Measurements from ENCODE around the gene NUTF2.

The NUTF2 gene

GRCh38 chr16:67868290-67868689 is 21.6 kb downstream of the NUTF2 start:
- H3K27me3 ChIP-seq (ENCODE audit: insufficient read depth, poor library complexity, severe bottlenecking) = no peaks in the 10 kb centered on the region
- no peak overlapping the region for H3K27ac ChIP-seq (ENCODE audit: poor library complexity, severe bottlenecking)
- DNase-seq (ENCODE audit: low spot score) (no peak), ATAC-seq (ENCODE audit: low read depth) (no peak)
- TF ChIP-seq CTCF (IDR thresholded peaks at IDR 0.05; ENCODE audit: poor library complexity, severe bottlenecking) = no peak
- H3K36me3 ChIP-seq (ENCODE audit: low read depth) = peaks cover 71% of the 10 kb centered on the region
- H3K9me3 ChIP-seq (ENCODE audit: severe bottlenecking) = no peaks in the 10 kb centered on the region
- no peak overlapping the region for H3K4me3 ChIP-seq (ENCODE audit: severe bottlenecking)
- H3K4me1 ChIP-seq (ENCODE audit: insufficient read depth, poor library complexity, severe bottlenecking) = no peaks in the 10 kb centered on the region

- no peak for TF ChIP-seq CTCF (IDR thresholded peaks at IDR 0.05; ENCODE audit: poor library complexity, severe bottlenecking)
- peaks cover 70% of the 10 kb centered on the region for H3K36me3 ChIP-seq (ENCODE audit: low read depth)
- H3K9me3 ChIP-seq (ENCODE audit: severe bottlenecking) = no peaks in the 10 kb centered on the region
- H3K4me3 ChIP-seq (ENCODE audit: severe bottlenecking) = no peak overlapping the region
- ATAC-seq (ENCODE audit: low read depth) = no peak
- no peaks in the 10 kb centered on the region for H3K27me3 ChIP-seq (ENCODE audit: insufficient read depth, poor library complexity, severe bottlenecking)
- no peak for DNase-seq (ENCODE audit: low spot score)
- peaks cover 8% of the 10 kb centered on the region for H3K4me1 ChIP-seq (ENCODE audit: insufficient read depth, poor library complexity, severe bottlenecking)
- peak overlapping the region; percentile 2 for H3K27ac ChIP-seq (ENCODE audit: poor library complexity, severe bottlenecking)
Measured at GRCh38 chr16:67869653-67870052, 22.9 kb downstream of the NUTF2 start.

- TF ChIP-seq CTCF (IDR thresholded peaks at IDR 0.05; ENCODE audit: poor library complexity, severe bottlenecking) = no peak
- H3K9me3 ChIP-seq (ENCODE audit: severe bottlenecking) = no peaks in the 10 kb centered on the region
- peak overlapping the region; percentile 2 for H3K27ac ChIP-seq (ENCODE audit: poor library complexity, severe bottlenecking)
- no peaks in the 10 kb centered on the region for H3K27me3 ChIP-seq (ENCODE audit: insufficient read depth, poor library complexity, severe bottlenecking)
- H3K4me3 ChIP-seq (ENCODE audit: severe bottlenecking) = no peak overlapping the region
- peaks cover 8% of the 10 kb centered on the region for H3K4me1 ChIP-seq (ENCODE audit: insufficient read depth, poor library complexity, severe bottlenecking)
- ATAC-seq (ENCODE audit: low read depth) (no peak), DNase-seq (ENCODE audit: low spot score) (no peak)
- peaks cover 61% of the 10 kb centered on the region for H3K36me3 ChIP-seq (ENCODE audit: low read depth)
Measured at GRCh38 chr16:67871256-67871655, 24.5 kb downstream of the NUTF2 start.

- Histone ChIP-seq H3K27me3 (ENCODE audit: insufficient read depth, poor library complexity, severe bottlenecking) (no peaks in the 10 kb centered on the region), H3K27ac (ENCODE audit: poor library complexity, severe bottlenecking) (peak overlapping the region; percentile 49), H3K4me3 (ENCODE audit: severe bottlenecking) (no peak overlapping the region), H3K9me3 (ENCODE audit: severe bottlenecking) (no peaks in the 10 kb centered on the region), H3K4me1 (ENCODE audit: insufficient read depth, poor library complexity, severe bottlenecking) (peaks cover 8% of the 10 kb centered on the region), H3K36me3 (ENCODE audit: low read depth) (peaks cover 58% of the 10 kb centered on the region)
- ATAC-seq (ENCODE audit: low read depth) = no peak
- no peak for DNase-seq (ENCODE audit: low spot score)
- no peak for TF ChIP-seq CTCF (IDR thresholded peaks at IDR 0.05; ENCODE audit: poor library complexity, severe bottlenecking)
Measured at GRCh38 chr16:67872131-67872630, 25.4 kb downstream of the NUTF2 start.

GRCh38 chr16:67872631-67873434 is 26.1 kb downstream of the NUTF2 start, which contains the start of gene EDC4:
EDC4 (plus strand) TSS chr16:67873052; CDS start chr16:67873262, 210 bp downstream.
- TF ChIP-seq CTCF (IDR thresholded peaks at IDR 0.05; ENCODE audit: poor library complexity, severe bottlenecking) = no peak
- ATAC-seq (ENCODE audit: low read depth) (peak; percentile 80), DNase-seq (ENCODE audit: low spot score) (peak; percentile 80)
- Histone ChIP-seq H3K36me3 (ENCODE audit: low read depth) (peaks cover 58% of the 10 kb centered on the region), H3K9me3 (ENCODE audit: severe bottlenecking) (no peaks in the 10 kb centered on the region), H3K4me1 (ENCODE audit: insufficient read depth, poor library complexity, severe bottlenecking) (peaks cover 8% of the 10 kb centered on the region), H3K27me3 (ENCODE audit: insufficient read depth, poor library complexity, severe bottlenecking) (no peaks in the 10 kb centered on the region), H3K27ac (ENCODE audit: poor library complexity, severe bottlenecking) (peak within 1 kb of the TSS; percentile 49), H3K4me3 (ENCODE audit: severe bottlenecking) (peak within 1 kb of the TSS; percentile 86)
